ENCODE data around the gene PUSL1. TPM values are rescaled to one million over a fixed set of nuclear protein-coding genes. Genes with fewer than 3 reads are reported as not detected.

Gene PUSL1
- total and polyA plus RNA-seq, 2 donors (not counting 1 experiment from before 2014, with no cell fraction given), result 15.7 to 25.8 TPM

DNA sequence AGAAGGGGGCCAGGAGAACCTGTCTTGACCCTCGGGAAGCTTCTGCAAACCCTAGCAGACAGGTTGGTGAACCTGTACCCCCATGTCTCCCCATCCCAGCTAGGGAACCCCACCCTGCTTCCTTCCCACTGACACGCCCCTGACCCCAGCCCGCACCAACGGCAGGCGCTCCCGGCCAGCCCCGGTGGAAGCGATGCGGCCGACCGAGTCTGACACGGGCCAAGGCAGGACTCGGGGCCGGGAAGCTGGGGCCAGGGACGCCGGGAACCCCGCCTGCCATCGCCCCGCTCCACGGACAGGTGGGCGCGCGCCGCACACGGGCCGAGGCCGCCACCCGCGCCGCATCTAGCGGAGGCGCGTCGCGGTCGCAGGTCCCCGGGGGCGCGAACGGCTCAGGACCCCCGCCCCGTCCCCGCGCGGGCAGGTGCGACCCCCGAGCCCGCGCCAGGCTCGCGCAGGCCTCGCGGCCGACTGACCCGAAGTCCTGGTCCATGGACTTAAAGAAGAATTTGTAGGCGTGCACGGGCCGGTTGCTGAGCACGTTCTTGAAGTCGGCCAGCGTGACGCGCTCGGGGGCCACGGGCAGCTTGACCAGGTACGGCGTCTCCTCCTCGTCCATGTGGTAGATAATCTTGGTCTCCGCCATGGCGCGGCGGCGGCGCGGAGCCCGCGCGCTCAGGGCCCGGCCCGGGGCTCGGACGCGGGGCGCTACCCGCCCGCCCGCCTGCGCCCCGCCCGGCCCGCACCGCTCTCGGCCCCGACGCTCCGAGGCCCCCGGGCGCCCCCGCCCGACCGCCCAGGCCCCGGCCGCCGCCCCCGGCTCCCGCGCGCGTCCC is 40.2 kb downstream of the PUSL1 start:
- Mint-ChIP-seq H3K4me3 (peak overlapping the region; percentile 83), H3K27me3 (peaks cover 8% of the 10 kb centered on the region), H3K4me1 (peaks cover 28% of the 10 kb centered on the region), H3K9me3 (ENCODE audit: insufficient read depth) (no peaks in the 10 kb centered on the region), H3K27ac (peak overlapping the region; percentile 56)
- under 1% methylated on average over 109 of the region's 109 CpGs for WGBS (ENCODE audit: insufficient coverage)
- Histone ChIP-seq H4K20me1 (ENCODE audit: control insufficient read depth, insufficient read depth, low read length, poor library complexity, severe bottlenecking) (peaks cover 40% of the 10 kb centered on the region), H3K4me1 (ENCODE audit: control insufficient read depth in 2 of 2, insufficient read depth in 2 of 2, low read length in 2 of 2) (peaks cover 22 to 37% of the 10 kb centered on the region in 2 donors), H3K9me3 (ENCODE audit: control extremely low read depth in 1 of 3, control insufficient read depth in 2 of 3, insufficient read depth in 1 of 3, low read length in 2 of 3) (peaks cover 0 to 7% (median 0%) of the 10 kb centered on the region in 3 donors), H3K27me3 (replicated peaks in 1 of 4; ENCODE audit: control extremely low read depth in 1 of 4, control insufficient read depth in 3 of 4, insufficient read depth in 4 of 4, low read length in 3 of 4) (peaks cover 0 to 23% (median 7%) of the 10 kb centered on the region in 4 experiments), H2AFZ (ENCODE audit: insufficient read depth, low read depth, low read length, poor library complexity, severe bottlenecking) (peak overlapping the region; percentile 60), H3K79me2 (ENCODE audit: control insufficient read depth, insufficient read depth, low read length) (peaks cover 34% of the 10 kb centered on the region), H3K27ac (ENCODE audit: low read length in 2 of 2) (no peak overlapping the region), H3K36me3 (replicated peaks in 1 of 2; ENCODE audit: control extremely low read depth in 1 of 2, control insufficient read depth in 1 of 2, extremely low read depth in 1 of 2, insufficient read depth in 2 of 2, low read length in 1 of 2) (no peaks in the 10 kb centered on the region), H3K4me3 (ENCODE audit: control extremely low read depth in 1 of 5, extremely low read depth in 1 of 5, insufficient read depth in 1 of 5, low read depth in 2 of 5, low read length in 4 of 5) (peak overlapping the region; percentile 34 to 81 (median 63)), H3K9ac (ENCODE audit: low read length) (peak overlapping the region; percentile 71), H3K4me2 (replicated peaks; ENCODE audit: low read depth, low read length, poor library complexity, severe bottlenecking) (peak overlapping the region; percentile 96)
- intact Hi-C loops (cut with micrococcal nuclease), result loop anchor here (1.0 kb wide), 2 partner anchors 24 to 27 kb away; partner anchors contain the start of genes AURKAIP1, CPTP and INTS11
- DNase-seq (no peak), ATAC-seq (ENCODE audit: low read depth) (peak; percentile 42)
- ChIA-PET CTCF (interaction anchor here (1.2 to 1.4 kb wide), 2 partner anchors 25 to 27 kb away, joined by 3 to 5 read pairs; partner anchors contain the start of gene AURKAIP1), POLR2A (interaction anchor here (0.6 kb wide), 1 partner anchor 512 kb away, joined by 4 read pairs; no protein-coding TSS in a partner anchor)
- TF ChIP-seq EZH2 (IDR thresholded peaks at IDR 0.05; ENCODE audit: borderline replicate concordance, insufficient read depth, low read depth, low read length, poor library complexity, severe bottlenecking), result no peak
- TF ChIP-seq, protein P1, sequence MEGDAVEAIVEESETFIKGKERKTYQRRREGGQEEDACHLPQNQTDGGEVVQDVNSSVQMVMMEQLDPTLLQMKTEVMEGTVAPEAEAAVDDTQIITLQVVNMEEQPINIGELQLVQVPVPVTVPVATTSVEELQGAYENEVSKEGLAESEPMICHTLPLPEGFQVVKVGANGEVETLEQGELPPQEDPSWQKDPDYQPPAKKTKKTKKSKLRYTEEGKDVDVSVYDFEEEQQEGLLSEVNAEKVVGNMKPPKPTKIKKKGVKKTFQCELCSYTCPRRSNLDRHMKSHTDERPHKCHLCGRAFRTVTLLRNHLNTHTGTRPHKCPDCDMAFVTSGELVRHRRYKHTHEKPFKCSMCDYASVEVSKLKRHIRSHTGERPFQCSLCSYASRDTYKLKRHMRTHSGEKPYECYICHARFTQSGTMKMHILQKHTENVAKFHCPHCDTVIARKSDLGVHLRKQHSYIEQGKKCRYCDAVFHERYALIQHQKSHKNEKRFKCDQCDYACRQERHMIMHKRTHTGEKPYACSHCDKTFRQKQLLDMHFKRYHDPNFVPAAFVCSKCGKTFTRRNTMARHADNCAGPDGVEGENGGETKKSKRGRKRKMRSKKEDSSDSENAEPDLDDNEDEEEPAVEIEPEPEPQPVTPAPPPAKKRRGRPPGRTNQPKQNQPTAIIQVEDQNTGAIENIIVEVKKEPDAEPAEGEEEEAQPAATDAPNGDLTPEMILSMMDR (IDR thresholded peaks at IDR 0.05), result no peak

All from B cell (primary cell).